Endothelial cell of umbilical vein (primary cell): ENCODE results near the gene AVPR1A. TPM values are rescaled to one million over a fixed set of nuclear protein-coding genes. Genes with fewer than 3 reads are reported as not detected.

ENCODE experiments used
- Bru-seq: library from RNA; stranded (reverse); fragments of 400-500 nt; gene quantifications from one replicate; lab custom pipeline; 2021; lab: Mats Ljungman, UMichigan
- BruChase-seq, 2 experiments: library from RNA; stranded (reverse); fragments of 400-500 nt; gene quantifications; one replicate each; lab custom pipeline; 2021; lab: Mats Ljungman, UMichigan
- BruUV-seq: library from RNA; stranded (reverse); fragments of 400-500 nt; replicated peaks from 2 replicates; lab custom pipeline; 2021; lab: Mats Ljungman, UMichigan
- CTCF ChIA-PET: fragments of 300-600, 350-600 bp; sonication (Branson Sonifier 250); formaldehyde crosslinking; loops from one replicate; lab custom pipeline; 2021; ENCODE audit warnings: antibody characterized with exemption, inconsistent platforms; lab: Charles Lee
- POLR2A ChIA-PET: fragments of 300-600, 350-600 bp; sonication (Branson Sonifier 250); formaldehyde crosslinking; loops from one replicate; lab custom pipeline; 2021; ENCODE audit warnings: antibody characterized with exemption, inconsistent platforms; lab: Charles Lee
- DNase-seq: peaks from one replicate; pipeline ENCODE4 v3.0.0-alpha.2; 2011; ENCODE audit warnings: low read depth, low spot score
- FAIRE-seq: peaks from 2 replicates; lab custom pipeline; 2011; peaks lifted over from hg19 to GRCh38; lab: Jason Lieb, UNC
- H2AFZ ChIP-seq: 2 replicates; pipeline ENCODE4 v1.6.0; 2012; ENCODE audit warnings: low read depth, low read length, control low read depth, inconsistent platforms
- H3K27ac ChIP-seq: 2 replicates; pipeline ENCODE4 v1.5.1; 2011; ENCODE audit warnings: low read depth, mild to moderate bottlenecking, control low read depth, low read length, moderate library complexity; ENCODE audit not compliant: insufficient read depth
- H3K27me3 ChIP-seq, 2 experiments: 2 replicates each; pipeline versions ENCODE4 v1.6.0 to v1.6.1; 2011; ENCODE audit warnings: low read length in 2 of 2, mixed read lengths in 1 of 2; ENCODE audit not compliant: control insufficient read depth in 2 of 2, insufficient read depth in 2 of 2
- H3K36me3 ChIP-seq, 2 experiments: 2 replicates in 1 of 2; 3 replicates in 1 of 2; pipeline ENCODE4 v1.5.1; 2011; ENCODE audit warnings: low read length in 2 of 2, mild to moderate bottlenecking in 1 of 2, moderate library complexity in 1 of 2; ENCODE audit not compliant: control insufficient read depth in 2 of 2, insufficient read depth in 2 of 2; ENCODE audit errors: extremely low read depth in 1 of 2
- H3K4me1 ChIP-seq: 3 replicates; pipeline ENCODE4 v1.5.1; 2011; ENCODE audit warnings: mild to moderate bottlenecking, low read length; ENCODE audit not compliant: control insufficient read depth, insufficient read depth; ENCODE audit errors: extremely low read depth
- H3K4me2 ChIP-seq: 2 replicates; pipeline ENCODE4 v1.6.1; 2011; ENCODE audit warnings: low read length, control low read depth, mixed read lengths; ENCODE audit not compliant: insufficient read depth
- H3K4me3 ChIP-seq, 3 experiments: fragments of 200-600 bp in 1 of 3; sonication (generic), shearing (Covaris generic) in 1 of 3; replicated peaks in 1 of 3; 2 replicates each; pipeline ENCODE4 v1.5.1; 2011 to 2016; ENCODE audit warnings: control low read depth in 3 of 3, low read length in 3 of 3, mild to moderate bottlenecking in 2 of 3, inconsistent platforms in 1 of 3, low read depth in 1 of 3, moderate library complexity in 1 of 3; ENCODE audit not compliant: insufficient read depth in 1 of 3
- H3K79me2 ChIP-seq: 2 replicates; pipeline ENCODE4 v1.6.0; 2012; ENCODE audit warnings: low read length, inconsistent platforms; ENCODE audit not compliant: control insufficient read depth, insufficient read depth
- H3K9ac ChIP-seq: replicated peaks from 2 replicates; pipeline ENCODE3; 2011; ENCODE audit warnings: low read length, control low read depth; ENCODE audit not compliant: insufficient read depth; ENCODE audit errors: extremely low read depth
- H3K9me1 ChIP-seq: replicated peaks from 3 replicates; pipeline ENCODE4 v1.6.0; 2011; ENCODE audit warnings: mild to moderate bottlenecking, low read length; ENCODE audit not compliant: control insufficient read depth, insufficient read depth; ENCODE audit errors: extremely low read depth
- H3K9me3 ChIP-seq: replicated peaks from 2 replicates; pipeline ENCODE4 v1.5.1; 2012; ENCODE audit warnings: low read length, inconsistent platforms; ENCODE audit not compliant: control insufficient read depth, insufficient read depth
- H4K20me1 ChIP-seq: replicated peaks from 2 replicates; pipeline ENCODE3; 2011; ENCODE audit warnings: mild to moderate bottlenecking, low read length; ENCODE audit not compliant: control insufficient read depth, insufficient read depth; ENCODE audit errors: extremely low read depth
- CTCF ChIP-seq, 2 donors: IDR thresholded peaks; 1 replicate in 1 of 2; 2 replicates in 1 of 2; pipeline ENCODE4 v1.5.1; 2011; ENCODE audit warnings: low read length in 2 of 2, mild to moderate bottlenecking in 2 of 2, moderate library complexity in 2 of 2, control low read depth in 1 of 2, inconsistent platforms in 1 of 2, low read depth in 1 of 2; ENCODE audit not compliant: insufficient read depth in 1 of 2; ENCODE audit errors: extremely low read depth in 1 of 2
- EZH2 ChIP-seq: IDR thresholded peaks from 2 replicates; pipeline ENCODE4 v1.6.1; 2012; ENCODE audit warnings: borderline replicate concordance, low read depth, mild to moderate bottlenecking, moderate library complexity, low read length, inconsistent platforms; ENCODE audit not compliant: severe bottlenecking
- FOS ChIP-seq: IDR thresholded peaks from 2 replicates; pipeline ENCODE4 v1.6.1; 2011; ENCODE audit warnings: mild to moderate bottlenecking, low read length, moderate library complexity, borderline replicate concordance; ENCODE audit not compliant: insufficient read depth
- GATA2 ChIP-seq: IDR thresholded peaks from 2 replicates; pipeline ENCODE4 v1.7.0; 2011; ENCODE audit warnings: low read depth, mild to moderate bottlenecking, moderate library complexity, mixed read lengths, low read length; ENCODE audit not compliant: insufficient read length, insufficient read depth
- JUN ChIP-seq: IDR thresholded peaks from 2 replicates; pipeline ENCODE4 v1.6.1; 2011; ENCODE audit warnings: borderline replicate concordance, low read depth; ENCODE audit not compliant: insufficient read length, insufficient read depth
- MAX ChIP-seq: IDR thresholded peaks from 2 replicates; pipeline ENCODE4 v1.6.1; 2011; ENCODE audit not compliant: insufficient read depth, insufficient read length
- MYC ChIP-seq: IDR thresholded peaks from one replicate; pipeline ENCODE4 v1.6.1; 2011; ENCODE audit warnings: mild to moderate bottlenecking, low read depth, low read length
- POLR2A ChIP-seq: IDR thresholded peaks from 2 replicates; pipeline ENCODE4 v1.6.1; 2012; ENCODE audit warnings: low read depth, mild to moderate bottlenecking, control low read depth, low read length
- POLR2AphosphoS5 ChIP-seq: IDR thresholded peaks from 2 replicates; pipeline ENCODE4 v1.6.1; 2012; ENCODE audit warnings: low read depth, mild to moderate bottlenecking, control low read depth, low read length, moderate library complexity; ENCODE audit not compliant: insufficient read depth
- dilution Hi-C: fragments of 300-500 bp; cut with MboI; formaldehyde crosslinking; loops from one replicate; pipeline ENCODE4 v1.15.0; 2019; ENCODE audit warnings: low sequenced_read_pairs; ENCODE audit not compliant: extremely low pct_ligation_motif_present
- intact Hi-C: fragments of 100-400 bp; cut with micrococcal nuclease; formaldehyde crosslinking; loops from one replicate; pipeline ENCODE4 v1.10.0; 2022
- long read RNA-seq: library from polyadenylated mRNA; stranded (forward); transcript quantifications from one replicate; pipeline ENCODE4 v2.0.0, GENCODE V29; 2021
- polyA minus RNA-seq, 3 experiments: library from RNA; depleted of rRNA, polyadenylated mRNA; stranded (reverse); fragments of >200 nt; gene quantifications; 1 replicate in 1 of 3; 2 replicates in 2 of 3; pipeline ENCODE4 v1.2.3, GENCODE V29; 2011
- polyA plus RNA-seq, 4 experiments: library from polyadenylated mRNA; depleted of rRNA in 3 of 4; stranded (reverse) in 3 of 4; unstranded in 1 of 4; fragments of >200 nt; gene quantifications; 2 replicates each; pipeline versions ENCODE4 v1.2.1 to v1.2.3, GENCODE V29; 2011 to 2012; ENCODE audit warnings: missing spikeins in 1 of 4
- total RNA-seq: library from RNA; stranded (reverse); gene quantifications from 2 replicates; pipeline ENCODE4 v1.2.3, GENCODE V29; 2021

AVPR1A gene
- total RNA-seq (not detected in 2 replicates), polyA plus RNA-seq (not detected in 2 replicates), polyA minus RNA-seq (not detected in 2 replicates), Bru-seq, nascent RNA (not detected), BruChase-seq, experiment 1, labeled RNA remaining after a 6-hour chase (not detected), BruChase-seq, experiment 2, labeled RNA remaining after a 2-hour chase (not detected)
- polyA plus RNA-seq (2011; cell fraction: cytosol; rRNA removed) = not detected in 2 replicates
- not detected in 2 replicates for polyA plus RNA-seq (2011; cell fraction: nucleus; rRNA removed)
- polyA plus RNA-seq (2012) = not detected in 2 replicates
- polyA minus RNA-seq (2011; cell fraction: cytosol; rRNA and poly(A)+ RNA removed) = not detected
- not detected in 2 replicates for polyA minus RNA-seq (2011; cell fraction: nucleus; rRNA and poly(A)+ RNA removed)
- long read RNA-seq = 0 reads

DNA sequence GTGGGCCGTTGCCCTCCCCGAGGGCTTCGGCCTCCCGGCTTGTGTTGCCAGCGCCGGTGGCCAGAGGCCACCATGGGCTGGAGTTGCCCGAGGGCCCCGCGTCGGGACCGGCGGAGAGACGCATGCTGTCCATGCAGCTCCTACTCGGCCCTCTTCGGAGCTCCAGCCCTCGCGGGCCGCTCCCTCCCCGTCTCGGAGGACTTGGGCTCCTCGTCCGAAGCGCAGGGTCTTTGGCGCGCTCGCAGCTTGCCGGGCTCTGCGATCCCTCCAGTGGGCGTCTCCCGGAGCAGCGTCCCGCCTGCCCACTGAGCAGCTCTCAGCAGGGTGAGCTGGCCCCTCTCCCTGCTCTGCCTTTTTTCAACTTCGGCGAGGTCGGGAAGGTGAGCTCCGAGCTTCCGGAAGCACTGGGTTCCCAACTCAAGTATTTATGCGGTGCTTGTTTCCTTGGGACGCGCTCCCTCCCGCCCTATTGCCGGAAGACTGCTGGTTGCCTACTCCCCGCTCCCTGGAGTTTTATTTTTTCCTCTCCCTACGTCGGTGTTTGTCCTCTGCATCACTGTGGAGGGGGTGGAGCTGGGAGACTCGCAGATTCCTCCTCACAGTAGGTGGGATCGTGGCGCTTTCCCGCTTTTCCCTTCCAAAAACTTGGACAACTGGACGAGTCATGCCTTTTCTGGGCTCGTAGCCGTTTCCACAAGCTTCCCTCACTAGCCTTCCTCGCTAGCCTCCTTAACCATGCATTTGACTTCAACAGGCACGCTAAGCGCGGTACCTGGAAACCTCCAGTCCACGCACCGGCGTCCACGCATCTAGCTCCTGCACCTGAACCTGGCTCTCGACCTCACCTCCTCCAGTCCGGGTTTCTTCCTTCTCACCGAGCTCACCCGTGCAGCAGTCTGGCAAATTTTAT is at the start of gene AVPR1A:
TSS of gene AVPR1A (minus strand) at position 489 of the 910 bp plus-strand sequence. CDS start at position 124, 365 bp downstream.
- Histone ChIP-seq H3K9me3 (no peaks in the 10 kb centered on the region), H3K79me2 (no peaks in the 10 kb centered on the region), H3K4me1 (no peaks in the 10 kb centered on the region), H3K36me3 (no peaks in the 10 kb centered on the region), H3K4me3 (no peak within 1 kb of the TSS), H2AFZ (peak within 1 kb of the TSS; percentile 14), H3K27ac (no peak within 1 kb of the TSS), H4K20me1 (no peaks in the 10 kb centered on the region), H3K27me3 (peaks cover 32 to 69% of the 10 kb centered on the region in 2 experiments), H3K9me1 (no peaks in the 10 kb centered on the region), H3K4me2 (peak within 1 kb of the TSS; percentile 25), H3K9ac (no peak within 1 kb of the TSS)
- BruUV-seq = no TSS peak
- no peak for TF ChIP-seq MAX
- TF ChIP-seq GATA2 = no peak
- TF ChIP-seq MYC = no peak
- TF ChIP-seq CTCF (IDR thresholded peaks at IDR 0.05; ENCODE audit: extremely low read depth in 1 of 2, insufficient read depth in 1 of 2, low read depth in 1 of 2, low read length in 2 of 2) = no peak
- no peak for TF ChIP-seq FOS
- TF ChIP-seq JUN = no peak
- TF ChIP-seq EZH2 = no peak
- no peak for TF ChIP-seq POLR2AphosphoS5
- no peak for TF ChIP-seq POLR2A
- no peak for FAIRE-seq
- dilution Hi-C loops = no loop called here
- POLR2A ChIA-PET = no interaction called here
- CTCF ChIA-PET = interaction anchor here (0.7 to 2.4 kb wide), 29 partner anchors 9 to 651 kb away, joined by 3 to 25 read pairs (median 5); partner anchors contain the start of gene PPM1H
- intact Hi-C loops = loop anchor here (5.0 kb wide), 1 partner anchor 271 kb away; no protein-coding TSS in a partner anchor
- DNase-seq = no peak
